Ovary (tissue), 9 donors: ENCODE data around the gene RABEPK. TPM values are rescaled to one million over a fixed set of nuclear protein-coding genes. Genes with fewer than 3 reads are reported as not detected.
"Not testable (repeated sequence)": the region's sequence is repeated elsewhere in the genome, so short reads cannot be mapped to it uniquely, and the experiment has no call there.

Experiments
- DNase-seq, 5 donors: peaks; one replicate each; pipeline ENCODE4 v3.0.0-alpha.2; 2019 to 2020
- H3K27ac ChIP-seq, 2 donors: fragments of 200-600 bp; one replicate each; pipeline versions ENCODE4 v1.5.1 to v1.8.0; 2019 to 2022
- H3K27me3 ChIP-seq: fragments of 200-600 bp; one replicate; pipeline ENCODE4 v1.8.0; 2022
- H3K36me3 ChIP-seq: fragments of 200-600 bp; sonication (generic); one replicate; pipeline ENCODE4 v1.5.1; 2019
- H3K4me1 ChIP-seq: one replicate; pipeline ENCODE4 v1.8.1; 2013; ENCODE audit warnings: mild to moderate bottlenecking, moderate library complexity; ENCODE audit not compliant: insufficient read depth
- H3K4me3 ChIP-seq: fragments of 200-600 bp; sonication (generic); one replicate; pipeline ENCODE4 v1.5.1; 2017
- H3K9me3 ChIP-seq, 2 donors: fragments of 200-600 bp in 1 of 2; sonication (generic) in 1 of 2; one replicate each; pipeline versions ENCODE4 v1.5.1 to v1.8.1; 2013 to 2019; ENCODE audit warnings: mild to moderate bottlenecking in 1 of 2, moderate library complexity in 1 of 2
- CTCF ChIP-seq, 3 donors: fragments of 450-650 bp in 2 of 3; fragments of 200-600 bp in 1 of 3; IDR thresholded peaks; one replicate each; pipeline versions ENCODE4 v1.5.1 to v1.8.0; 2016 to 2022; ENCODE audit warnings: antibody characterized with exemption in 3 of 3, mild to moderate bottlenecking in 1 of 3
- EP300 ChIP-seq: sonication (generic); formaldehyde crosslinking; IDR thresholded peaks from one replicate; pipeline ENCODE4 v1.6.1; 2017; ENCODE audit warnings: antibody characterized with exemption
- POLR2A ChIP-seq: fragments of 450-650 bp; IDR thresholded peaks from one replicate; pipeline ENCODE4 v1.6.1; 2017; ENCODE audit warnings: antibody characterized with exemption, mild to moderate bottlenecking, moderate library complexity
- whole genome bisulfite sequencing, 3 donors: extraction: QIAGEN DNeasy Blood & Tissue Kit in 1 of 3; methylation state at CpG; one replicate each; pipeline versions ENCODE4 v1.1.5 to v1.1.7; 2013 to 2017; 5-methylcytosine and 5-hydroxymethylcytosine counted together
- intact Hi-C, 4 donors: fragments of 100-400 bp; cut with DNase I; formaldehyde crosslinking; loops; one replicate each; pipeline versions ENCODE4 v1.11.0 to v1.15.1; 2022 to 2023
- polyA plus RNA-seq, 2 donors: library from polyadenylated mRNA; stranded (reverse); fragments of 200-250 nt in 1 of 2; fragments of 350-450 nt in 1 of 2; fragmentation: Illumina TruSeq in 1 of 2; extraction: RNeasy Lipid Tissue Mini Kit (QIAGEN cat#74804) in 1 of 2; gene quantifications; one replicate each; pipeline ENCODE4 v1.2.3, GENCODE V29; 2013 to 2014
- total RNA-seq, 7 donors: library from RNA; depleted of rRNA in 2 of 7; stranded (reverse); fragments of >200 nt in 2 of 7; fragmentation: NEBNext Ultra II Directional in 3 of 7; extraction: Animal tissue kit (Norgen Biotek cat#: 25700) in 3 of 7; gene quantifications; one replicate each; pipeline versions ENCODE4 v1.1.0 to v1.2.4, GENCODE V29; 2016 to 2023
- donor health status: DM: no; HTN: no; CAD: no; lungs with moderate emphysema.
- donor health status: DM: no; HTN: no; CAD: no.
- donor health status: Bipolar disorder and iron deficiency.
- donor health status: DM: yes; HTN: yes; CAD: no.
- donor health status: DM: no; HTN: no; CAD: no.
- donor health status: DM: yes; HTN: yes; CAD: no.

Gene RABEPK
- total and polyA plus RNA-seq, 9 donors, result 7.7 to 24.4 (median 15.0) TPM

- Histone ChIP-seq H3K9me3 (no peaks in the 10 kb centered on the region), H3K27ac (no peak overlapping the region), H3K27me3 (no peaks in the 10 kb centered on the region), H3K36me3 (no peaks in the 10 kb centered on the region), H3K4me3 (no peak overlapping the region), H3K4me1 (peaks cover 11% of the 10 kb centered on the region)
- 34 to 43% (median 38%) methylated on average over 5 of the region's 5 CpGs for WGBS, 3 donors
- TF ChIP-seq EP300 (no peak), CTCF (IDR thresholded peaks at IDR 0.05) (no peak), POLR2A (no peak)
- intact Hi-C loops, result no loop called here
- DNase-seq, result no peak
These were observed 35.6 kb downstream of the RABEPK start for GRCh38 chr9:125235804-125236519.

- H3K27ac ChIP-seq, H3K4me3 ChIP-seq, intact Hi-C loops: not testable (repeated sequence)
These were observed 36.3 kb downstream of the RABEPK start for GRCh38 chr9:125236520-125237159.

GRCh38 chr9:125238127-125238914 is 38.0 kb downstream of the RABEPK start:
- H3K27ac ChIP-seq, result no peak overlapping the region
- H3K4me1 ChIP-seq, result peaks cover 11% of the 10 kb centered on the region

More at GRCh38 chr9:125236520-125237159, 36.3 kb downstream of the RABEPK start:
- peaks cover 11% of the 10 kb centered on the region for H3K4me1 ChIP-seq
- WGBS, 3 donors, result 71 to 79% (median 79%) methylated on average over 5 of the region's 5 CpGs
- H3K27me3 ChIP-seq, DNase-seq, H3K36me3 ChIP-seq, H3K9me3 ChIP-seq: not testable (repeated sequence)

GRCh38 chr9:125238915-125239446 is 38.6 kb downstream of the RABEPK start:
- H3K9me3 ChIP-seq, result no peaks in the 10 kb centered on the region
- intact Hi-C loops, result no loop called here
- no peak for DNase-seq
- 78 to 85% (median 80%) methylated on average over 14 of the region's 14 CpGs for WGBS, 3 donors
- TF ChIP-seq POLR2A (no peak), CTCF (IDR thresholded peaks at IDR 0.05) (no peak), EP300 (no peak)
- H3K27ac ChIP-seq, result no peak overlapping the region
- H3K4me3 ChIP-seq, result no peak overlapping the region
- H3K27me3 ChIP-seq, result no peaks in the 10 kb centered on the region
- H3K36me3 ChIP-seq, result no peaks in the 10 kb centered on the region
- peaks cover 11% of the 10 kb centered on the region for H3K4me1 ChIP-seq

More at GRCh38 chr9:125238127-125238914, 38.0 kb downstream of the RABEPK start:
- 78 to 86% (median 79%) methylated on average over 7 of the region's 7 CpGs for WGBS, 3 donors
- no peak for DNase-seq
- TF ChIP-seq CTCF (IDR thresholded peaks at IDR 0.05), result no peak
- TF ChIP-seq EP300, result no peak
- no peak for TF ChIP-seq POLR2A
- no peaks in the 10 kb centered on the region for H3K27me3 ChIP-seq
- H3K9me3 ChIP-seq, result no peaks in the 10 kb centered on the region
- intact Hi-C loops, result no loop called here
- no peak overlapping the region for H3K4me3 ChIP-seq
- no peaks in the 10 kb centered on the region for H3K36me3 ChIP-seq
